Peyer's patch (tissue), 4 donors: ENCODE measurements around the gene LAMC1. TPM values are rescaled to one million over a fixed set of nuclear protein-coding genes. Genes with fewer than 3 reads are reported as not detected.

Experiments used
- DNase-seq, 3 donors: peaks; one replicate each; pipeline ENCODE4 v3.0.0-alpha.2; 2017 to 2019
- H3K27ac ChIP-seq, 4 donors: fragments of 200-600 bp; sonication (generic); one replicate each; pipeline ENCODE4 v1.5.1; 2016 to 2019
- H3K27me3 ChIP-seq, 2 donors: fragments of 200-600 bp; sonication (generic); one replicate each; pipeline ENCODE4 v1.5.1; 2019
- H3K36me3 ChIP-seq, 3 donors: fragments of 200-600 bp; sonication (generic); one replicate each; pipeline ENCODE4 v1.5.1; 2016 to 2019
- H3K4me1 ChIP-seq, 4 donors: fragments of 200-600 bp; sonication (generic); one replicate each; pipeline ENCODE4 v1.5.1; 2016 to 2019
- H3K4me3 ChIP-seq, 4 donors: fragments of 200-600 bp; sonication (generic); 1 replicate in 3 of 4; 2 replicates in 1 of 4; pipeline ENCODE4 v1.5.1; 2016 to 2019; ENCODE audit warnings: mild to moderate bottlenecking in 1 of 4
- H3K9me3 ChIP-seq, 4 donors: fragments of 200-600 bp; sonication (generic); one replicate each; pipeline ENCODE4 v1.5.1; 2016 to 2019; ENCODE audit warnings: mild to moderate bottlenecking in 1 of 4
- CTCF ChIP-seq, 6 experiments: fragments of 450-650 bp in 4 of 6; fragments of 200-600 bp in 2 of 6; sonication (generic) in 1 of 6; IDR thresholded peaks; one replicate each; pipeline ENCODE4 v1.5.1; 2017 to 2019; ENCODE audit warnings: antibody characterized with exemption in 6 of 6, mild to moderate bottlenecking in 3 of 6, moderate library complexity in 1 of 6
- POLR2A ChIP-seq, 2 donors: fragments of 450-650 bp; IDR thresholded peaks; one replicate each; pipeline ENCODE4 v1.5.1; 2017; ENCODE audit warnings: antibody characterized with exemption in 2 of 2, mild to moderate bottlenecking in 2 of 2, moderate library complexity in 2 of 2
- total RNA-seq, 4 donors: library from RNA; depleted of rRNA; stranded (reverse); fragments of >200 nt; gene quantifications; one replicate each; pipeline ENCODE4 v1.1.0, GENCODE V29; 2016

Gene LAMC1
- total RNA-seq, 4 donors from 2014 or later = 46.4 to 291 (median 121) TPM

GRCh38 chr1:183093066-183093668, 69.9 kb downstream of the LAMC1 start:
- Histone ChIP-seq H3K4me3 (no peak overlapping the region), H3K9me3 (no peaks in the 10 kb centered on the region), H3K27ac (no peak overlapping the region), H3K4me1 (peaks cover 0 to 37% (median 2%) of the 10 kb centered on the region in 4 donors), H3K36me3 (no peaks in the 10 kb centered on the region), H3K27me3 (no peaks in the 10 kb centered on the region)
- no peak for DNase-seq
- TF ChIP-seq POLR2A (IDR thresholded peaks at IDR 0.05) = no peak
- TF ChIP-seq CTCF (IDR thresholded peaks at IDR 0.05) = no peak

GRCh38 chr1:183093786-183094298, 70.6 kb downstream of the LAMC1 start:
- no peaks in the 10 kb centered on the region for H3K36me3 ChIP-seq
- no peaks in the 10 kb centered on the region for H3K27me3 ChIP-seq
- no peaks in the 10 kb centered on the region for H3K9me3 ChIP-seq
- H3K4me3 ChIP-seq = no peak overlapping the region
- no peak for DNase-seq
- peaks cover 0 to 43% (median 3%) of the 10 kb centered on the region in 4 donors for H3K4me1 ChIP-seq
- no peak overlapping the region for H3K27ac ChIP-seq
- no peak for TF ChIP-seq POLR2A (IDR thresholded peaks at IDR 0.05)
- no peak for TF ChIP-seq CTCF (IDR thresholded peaks at IDR 0.05)

GRCh38 chr1:183094351-183094750, 71.1 kb downstream of the LAMC1 start:
- Histone ChIP-seq H3K9me3 (no peaks in the 10 kb centered on the region), H3K4me3 (no peak overlapping the region), H3K36me3 (no peaks in the 10 kb centered on the region), H3K27ac (no peak overlapping the region), H3K4me1 (peaks cover 0 to 42% (median 3%) of the 10 kb centered on the region in 4 donors), H3K27me3 (no peaks in the 10 kb centered on the region)
- TF ChIP-seq CTCF (IDR thresholded peaks at IDR 0.05) (no peak), POLR2A (IDR thresholded peaks at IDR 0.05) (no peak)
- no peak for DNase-seq

- Histone ChIP-seq H3K4me1 (peaks cover 0 to 27% (median 3%) of the 10 kb centered on the region in 4 donors), H3K27ac (peak overlapping the region in 2 of 4 donors; percentile 2 to 63), H3K27me3 (no peaks in the 10 kb centered on the region), H3K9me3 (no peaks in the 10 kb centered on the region), H3K4me3 (no peak overlapping the region), H3K36me3 (no peaks in the 10 kb centered on the region)
- DNase-seq = no peak
- TF ChIP-seq POLR2A (IDR thresholded peaks at IDR 0.05) = no peak
- no peak for TF ChIP-seq CTCF (IDR thresholded peaks at IDR 0.05)
Measured at GRCh38 chr1:183096351-183096750, 73.1 kb downstream of the LAMC1 start.

- no peaks in the 10 kb centered on the region for H3K9me3 ChIP-seq
- DNase-seq = peak in 1 of 3 donors; percentile 52
- TF ChIP-seq CTCF (IDR thresholded peaks at IDR 0.05) (no peak), POLR2A (IDR thresholded peaks at IDR 0.05) (no peak)
- no peak overlapping the region for H3K4me3 ChIP-seq
- H3K27ac ChIP-seq = peak overlapping the region in 2 of 4 donors; percentile 2 to 63
- no peaks in the 10 kb centered on the region for H3K36me3 ChIP-seq
- H3K27me3 ChIP-seq = no peaks in the 10 kb centered on the region
- H3K4me1 ChIP-seq = peaks cover 0 to 23% (median 3%) of the 10 kb centered on the region in 4 donors
Measured at GRCh38 chr1:183096894-183097293, 73.7 kb downstream of the LAMC1 start.
